GM18909 (cell line): ENCODE measurements around the gene PAM.
"Not testable (repeated sequence)": the region's sequence is repeated elsewhere in the genome, so short reads cannot be mapped to it uniquely, and the experiment has no call there.

ENCODE experiments used
- ATAC-seq: cut with Tn5 transposase; IDR thresholded peaks from one replicate; pipeline ENCODE4 v1.9.1; 2021; ENCODE audit warnings: mild to moderate bottlenecking; ENCODE audit not compliant: unreplicated experiment, poor library complexity

PAM gene

GRCh38 chr5:102750151-102750834, 4.8 kb upstream of the PAM start:
- ATAC-seq, result no peak

GRCh38 chr5:102751903-102752376, 3.2 kb upstream of the PAM start:
- ATAC-seq, result not testable (repeated sequence)

- peak; percentile 8 for ATAC-seq
Observed at GRCh38 chr5:102753889-102754766, 977 bp upstream of the PAM start.

- ATAC-seq, result peak; percentile 79
Observed at GRCh38 chr5:102755686-102756371, 724 bp downstream of the PAM start.

GRCh38 chr5:102758576-102758975, 3.5 kb downstream of the PAM start:
- no peak for ATAC-seq

GRCh38 chr5:102759289-102759688, 4.2 kb downstream of the PAM start:
- ATAC-seq, result no peak

GRCh38 chr5:102759700-102760099, 4.6 kb downstream of the PAM start:
- no peak for ATAC-seq

- ATAC-seq, result no peak
Observed at GRCh38 chr5:102760815-102761214, 5.7 kb downstream of the PAM start.

GRCh38 chr5:102762095-102762534, 7.0 kb downstream of the PAM start:
- ATAC-seq, result peak; percentile 80

GRCh38 chr5:102762562-102763227, 7.6 kb downstream of the PAM start:
- no peak for ATAC-seq

- no peak for ATAC-seq
Observed at GRCh38 chr5:102763734-102764133, 8.6 kb downstream of the PAM start.

GRCh38 chr5:102764381-102765004, 9.4 kb downstream of the PAM start:
- ATAC-seq, result no peak

GRCh38 chr5:102765350-102765749, 10.2 kb downstream of the PAM start:
- ATAC-seq, result no peak

GRCh38 chr5:102766295-102767090, 11.4 kb downstream of the PAM start:
- no peak for ATAC-seq

- ATAC-seq, result no peak
Observed at GRCh38 chr5:102767862-102768261, 12.8 kb downstream of the PAM start.

- ATAC-seq, result no peak
Observed at GRCh38 chr5:102770803-102771202, 15.7 kb downstream of the PAM start.

- no peak for ATAC-seq
Observed at GRCh38 chr5:102771435-102771834, 16.3 kb downstream of the PAM start.

- no peak for ATAC-seq
Observed at GRCh38 chr5:102772273-102772672, 17.2 kb downstream of the PAM start.

- ATAC-seq, result no peak
Observed at GRCh38 chr5:102773133-102773532, 18.0 kb downstream of the PAM start.
